OCI-LY1 (cell line): ENCODE data around the gene RIN3.

Source experiments
- H2AFZ ChIP-seq: fragments of 200-600 bp; sonication (generic), shearing (Covaris generic); 2 replicates; pipeline ENCODE4 v1.6.0; 2014; ENCODE audit warnings: antibody characterized with exemption, mild to moderate bottlenecking, low read length
- H3F3A ChIP-seq: fragments of 200-600 bp; sonication (generic), shearing (Covaris generic); 2 replicates; pipeline ENCODE4 v1.6.0; 2014; ENCODE audit warnings: mild to moderate bottlenecking, antibody characterized with exemption, low read length, moderate library complexity; ENCODE audit not compliant: insufficient read depth
- H3K27ac ChIP-seq: fragments of 200-600 bp; sonication (generic); 2 replicates; pipeline ENCODE4 v1.5.1; 2014; ENCODE audit warnings: low read length, mixed run types, mild to moderate bottlenecking, low read depth; ENCODE audit not compliant: poor library complexity, severe bottlenecking
- H3K27me3 ChIP-seq: fragments of 200-600 bp; sonication (generic); 2 replicates; pipeline ENCODE4 v1.6.0; 2014; ENCODE audit warnings: antibody characterized with exemption, mild to moderate bottlenecking, low read length, moderate library complexity; ENCODE audit not compliant: insufficient read depth
- H3K36me3 ChIP-seq: fragments of 200-600 bp; sonication (generic); 2 replicates; pipeline ENCODE4 v1.6.1; 2014; ENCODE audit warnings: mild to moderate bottlenecking, antibody characterized with exemption, low read length, moderate library complexity, mixed read lengths; ENCODE audit not compliant: insufficient read depth
- H3K4me1 ChIP-seq: fragments of 200-600 bp; sonication (generic); 2 replicates; pipeline ENCODE4 v1.5.1; 2014; ENCODE audit warnings: mild to moderate bottlenecking, low read length, moderate library complexity; ENCODE audit not compliant: insufficient read depth, severe bottlenecking
- H3K4me2 ChIP-seq: fragments of 200-600 bp; sonication (generic), shearing (Covaris generic); 2 replicates; pipeline ENCODE4 v1.6.1; 2014; ENCODE audit warnings: low read length
- H3K4me3 ChIP-seq: fragments of 200-600 bp; sonication (generic); 2 replicates; pipeline ENCODE4 v1.5.1; 2014; ENCODE audit warnings: low read length, low read depth, mild to moderate bottlenecking, mixed read lengths; ENCODE audit not compliant: poor library complexity, severe bottlenecking
- H3K79me2 ChIP-seq: fragments of 200-600 bp; shearing (Covaris generic); 2 replicates; pipeline ENCODE4 v1.6.1; 2016; ENCODE audit warnings: mixed run types, low read length, mixed read lengths; ENCODE audit not compliant: insufficient read depth
- H3K9ac ChIP-seq: fragments of 200-600 bp; sonication (generic), shearing (Covaris generic); 2 replicates; pipeline ENCODE4 v1.6.1; 2014; ENCODE audit warnings: mild to moderate bottlenecking, low read length, mixed read lengths
- H3K9me2 ChIP-seq: fragments of 200-600 bp; sonication (generic), shearing (Covaris generic); 2 replicates; pipeline ENCODE4 v1.6.1; 2014; ENCODE audit warnings: low read depth, mild to moderate bottlenecking, low read length, mixed read lengths
- H3K9me3 ChIP-seq: fragments of 200-600 bp; shearing (Covaris generic); 2 replicates; pipeline ENCODE4 v1.6.1; 2014; ENCODE audit warnings: low read length, mixed read lengths
- H4K20me1 ChIP-seq: fragments of 200-600 bp; sonication (generic), shearing (Covaris generic); 2 replicates; pipeline ENCODE4 v1.6.0; 2016; ENCODE audit warnings: mild to moderate bottlenecking, low read length; ENCODE audit not compliant: insufficient read depth
- EZH2 ChIP-seq: fragments of 200-600 bp; sonication (generic), shearing (Covaris generic); IDR thresholded peaks from 2 replicates; pipeline ENCODE4 v1.8.0; 2017; ENCODE audit warnings: borderline replicate concordance, mixed run types, mild to moderate bottlenecking, antibody characterized with exemption, low read length, moderate library complexity, mixed read lengths
- TF ChIP-seq, protein P1 (sequence below): fragments of 200-600 bp; sonication (generic), shearing (Covaris generic); IDR thresholded peaks from 2 replicates; pipeline ENCODE4 v1.5.1; 2017; ENCODE audit warnings: mild to moderate bottlenecking, antibody characterized with exemption, low read length, moderate library complexity, mixed read lengths

RIN3 gene

DNA sequence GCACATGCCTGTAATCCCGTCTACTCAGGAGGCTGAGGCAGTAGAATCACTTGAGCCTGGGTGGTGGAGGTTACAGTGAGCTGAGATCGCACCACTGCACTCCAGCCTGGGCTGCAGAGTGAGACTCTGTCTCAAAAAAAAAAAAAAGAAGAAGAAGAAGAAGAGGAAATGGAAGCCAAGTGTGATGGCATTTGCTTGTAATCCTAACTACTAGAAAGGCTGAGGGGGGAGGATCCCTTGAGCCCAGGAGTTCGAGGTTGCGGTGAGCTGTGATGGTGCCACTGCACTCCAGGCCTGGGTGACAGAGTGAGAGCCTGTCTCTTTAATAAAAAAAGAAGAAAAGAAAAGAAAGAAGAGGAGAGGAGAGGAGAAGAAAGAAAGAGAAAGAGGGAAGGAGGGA lies 182.8 kb downstream of the RIN3 start:
- H3K9ac ChIP-seq = no peak overlapping the region
- no peaks in the 10 kb centered on the region for H3K36me3 ChIP-seq
- H3K9me2 ChIP-seq = no peaks in the 10 kb centered on the region
- no peaks in the 10 kb centered on the region for H3K4me1 ChIP-seq
- no peak overlapping the region for H3K4me2 ChIP-seq
- H3K9me3 ChIP-seq = no peaks in the 10 kb centered on the region
- no peaks in the 10 kb centered on the region for H4K20me1 ChIP-seq
- no peaks in the 10 kb centered on the region for H3K27me3 ChIP-seq
- no peak overlapping the region for H2AFZ ChIP-seq
- H3K79me2 ChIP-seq = no peaks in the 10 kb centered on the region
- no peak overlapping the region for H3K4me3 ChIP-seq
- TF ChIP-seq EZH2 = no peak
- TF ChIP-seq, protein P1, sequence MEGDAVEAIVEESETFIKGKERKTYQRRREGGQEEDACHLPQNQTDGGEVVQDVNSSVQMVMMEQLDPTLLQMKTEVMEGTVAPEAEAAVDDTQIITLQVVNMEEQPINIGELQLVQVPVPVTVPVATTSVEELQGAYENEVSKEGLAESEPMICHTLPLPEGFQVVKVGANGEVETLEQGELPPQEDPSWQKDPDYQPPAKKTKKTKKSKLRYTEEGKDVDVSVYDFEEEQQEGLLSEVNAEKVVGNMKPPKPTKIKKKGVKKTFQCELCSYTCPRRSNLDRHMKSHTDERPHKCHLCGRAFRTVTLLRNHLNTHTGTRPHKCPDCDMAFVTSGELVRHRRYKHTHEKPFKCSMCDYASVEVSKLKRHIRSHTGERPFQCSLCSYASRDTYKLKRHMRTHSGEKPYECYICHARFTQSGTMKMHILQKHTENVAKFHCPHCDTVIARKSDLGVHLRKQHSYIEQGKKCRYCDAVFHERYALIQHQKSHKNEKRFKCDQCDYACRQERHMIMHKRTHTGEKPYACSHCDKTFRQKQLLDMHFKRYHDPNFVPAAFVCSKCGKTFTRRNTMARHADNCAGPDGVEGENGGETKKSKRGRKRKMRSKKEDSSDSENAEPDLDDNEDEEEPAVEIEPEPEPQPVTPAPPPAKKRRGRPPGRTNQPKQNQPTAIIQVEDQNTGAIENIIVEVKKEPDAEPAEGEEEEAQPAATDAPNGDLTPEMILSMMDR = no peak
- H3F3A ChIP-seq = no peaks in the 10 kb centered on the region
- H3K27ac ChIP-seq = no peak overlapping the region

DNA sequence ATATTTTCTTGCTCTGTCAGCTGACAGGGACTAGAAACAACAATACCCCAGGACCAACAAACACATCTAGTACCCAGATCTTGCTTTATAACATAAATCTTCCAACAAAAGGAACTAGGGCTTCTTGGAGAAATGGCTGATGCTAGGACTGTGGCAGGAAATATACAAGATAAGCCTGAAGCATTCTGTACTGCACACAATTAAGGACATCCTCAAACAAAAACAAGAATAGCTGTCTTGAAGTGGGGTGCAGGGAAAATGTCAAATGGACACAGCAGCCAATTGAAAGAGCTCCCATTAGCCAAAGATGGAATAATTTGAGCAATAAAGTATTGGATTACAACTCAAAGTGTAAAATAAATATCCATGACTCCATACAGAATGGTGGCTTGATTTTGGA lies 184.8 kb downstream of the RIN3 start:
- Histone ChIP-seq H3K4me2 (no peak overlapping the region), H2AFZ (no peak overlapping the region), H3K27me3 (no peaks in the 10 kb centered on the region), H3K9me2 (no peaks in the 10 kb centered on the region), H3K4me3 (no peak overlapping the region), H3K36me3 (no peaks in the 10 kb centered on the region), H3K4me1 (no peaks in the 10 kb centered on the region), H3K9me3 (no peaks in the 10 kb centered on the region), H3F3A (no peaks in the 10 kb centered on the region), H4K20me1 (no peaks in the 10 kb centered on the region), H3K27ac (no peak overlapping the region), H3K9ac (no peak overlapping the region), H3K79me2 (no peaks in the 10 kb centered on the region)
- TF ChIP-seq, protein P1 = no peak
- no peak for TF ChIP-seq EZH2

GRCh38 chr14:92701826-92702225 lies 188.2 kb downstream of the RIN3 start:
- Histone ChIP-seq H3K27ac (no peak overlapping the region), H3K79me2 (no peaks in the 10 kb centered on the region), H3K4me1 (no peaks in the 10 kb centered on the region), H4K20me1 (no peaks in the 10 kb centered on the region), H3K27me3 (no peaks in the 10 kb centered on the region), H3K9me2 (no peaks in the 10 kb centered on the region), H3K36me3 (no peaks in the 10 kb centered on the region), H2AFZ (no peak overlapping the region), H3K9ac (no peak overlapping the region), H3F3A (no peaks in the 10 kb centered on the region), H3K4me2 (no peak overlapping the region), H3K4me3 (no peak overlapping the region), H3K9me3 (no peaks in the 10 kb centered on the region)
- TF ChIP-seq, protein P1 = no peak
- no peak for TF ChIP-seq EZH2
